BLaER1 (cell line): ENCODE data around the gene PGLYRP2.

Source experiments
- H3K27ac ChIP-seq: shearing (Covaris generic); formaldehyde crosslinking; 2 replicates; pipeline ENCODE4 v1.8.1; 2022
- H3K27me3 ChIP-seq: shearing (Covaris generic); formaldehyde crosslinking; 2 replicates; pipeline ENCODE4 v1.8.1; 2022
- H3K36me3 ChIP-seq: shearing (Covaris generic); formaldehyde crosslinking; 2 replicates; pipeline ENCODE4 v1.8.1; 2022
- H3K4me1 ChIP-seq: shearing (Covaris generic); formaldehyde crosslinking; 2 replicates; pipeline ENCODE4 v1.8.1; 2022
- H3K4me2 ChIP-seq: shearing (Covaris generic); formaldehyde crosslinking; 2 replicates; pipeline ENCODE4 v1.8.1; 2022
- H3K4me3 ChIP-seq: shearing (Covaris generic); formaldehyde crosslinking; 2 replicates; pipeline ENCODE4 v1.8.1; 2022
- H3K9ac ChIP-seq: shearing (Covaris generic); formaldehyde crosslinking; 2 replicates; pipeline ENCODE4 v1.8.1; 2022
- H3K9me3 ChIP-seq: shearing (Covaris generic); formaldehyde crosslinking; 2 replicates; pipeline ENCODE4 v1.8.1; 2022
- H4K20me1 ChIP-seq: shearing (Covaris generic); formaldehyde crosslinking; 2 replicates; pipeline ENCODE4 v1.8.1; 2022
- Cebpa-rat ChIP-seq: shearing (Covaris generic); IDR thresholded peaks from 2 replicates; pipeline ENCODE4 v1.8.1; 2022

Gene PGLYRP2

GRCh38 chr19:15448778-15449619, 30.3 kb downstream of the PGLYRP2 start:
- H3K27ac ChIP-seq: peak overlapping the region; percentile 66

GRCh38 chr19:15448044-15448777, 31.1 kb downstream of the PGLYRP2 start:
- Histone ChIP-seq H3K9ac (no peak overlapping the region; the same call in 1 of the 2 replicates), H3K4me2 (peak overlapping the region; percentile 98), H3K4me1 (peaks cover 66% of the 10 kb centered on the region), H3K4me3 (peak overlapping the region; percentile 71), H3K9me3 (no peaks in the 10 kb centered on the region), H3K27me3 (no peaks in the 10 kb centered on the region), H4K20me1 (no peaks in the 10 kb centered on the region), H3K36me3 (peaks cover 7% of the 10 kb centered on the region; the same call in 1 of the 2 replicates), H3K27ac (peak overlapping the region; percentile 66; the same call in 1 of the 2 replicates)
- TF ChIP-seq Cebpa-rat: no peak

More at GRCh38 chr19:15448778-15449619, 30.3 kb downstream of the PGLYRP2 start:
- TF ChIP-seq Cebpa-rat: no peak
- Histone ChIP-seq H3K9me3 (no peaks in the 10 kb centered on the region), H3K4me1 (peaks cover 68% of the 10 kb centered on the region), H3K27me3 (no peaks in the 10 kb centered on the region), H3K4me3 (peak overlapping the region; percentile 71), H3K4me2 (peak overlapping the region; percentile 98), H3K9ac (peak overlapping the region; percentile 67), H4K20me1 (no peaks in the 10 kb centered on the region), H3K36me3 (peaks cover 14% of the 10 kb centered on the region; the same call in 1 of the 2 replicates)

DNA sequence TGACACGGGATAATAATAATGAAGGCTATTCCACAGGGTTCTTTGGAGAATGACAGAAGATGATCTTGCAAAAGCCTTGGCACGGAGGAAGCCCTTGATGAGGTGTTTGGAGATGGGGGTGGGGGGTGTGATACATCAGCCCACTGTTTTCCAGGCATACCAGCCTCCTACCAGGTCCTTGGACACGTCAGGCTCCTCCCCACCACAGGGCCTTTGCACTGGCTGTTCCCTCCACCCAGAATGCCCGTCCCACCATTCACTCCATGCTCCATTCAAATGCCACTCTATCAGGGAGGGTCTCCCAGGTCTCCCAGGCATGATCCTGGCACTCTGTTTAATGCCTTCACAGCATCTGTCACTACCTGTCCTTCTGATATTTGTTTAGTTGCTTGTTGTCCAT, 32.2 kb downstream of the PGLYRP2 start:
- no peaks in the 10 kb centered on the region for H4K20me1 ChIP-seq
- peaks cover 58% of the 10 kb centered on the region for H3K4me1 ChIP-seq
- H3K9me3 ChIP-seq: no peaks in the 10 kb centered on the region
- H3K27me3 ChIP-seq: no peaks in the 10 kb centered on the region
- no peak overlapping the region for H3K27ac ChIP-seq
- TF ChIP-seq Cebpa-rat: no peak
- H3K4me2 ChIP-seq: peak overlapping the region; percentile 98
- H3K9ac ChIP-seq: no peak overlapping the region
- no peaks in the 10 kb centered on the region for H3K36me3 ChIP-seq
- no peak overlapping the region for H3K4me3 ChIP-seq

DNA sequence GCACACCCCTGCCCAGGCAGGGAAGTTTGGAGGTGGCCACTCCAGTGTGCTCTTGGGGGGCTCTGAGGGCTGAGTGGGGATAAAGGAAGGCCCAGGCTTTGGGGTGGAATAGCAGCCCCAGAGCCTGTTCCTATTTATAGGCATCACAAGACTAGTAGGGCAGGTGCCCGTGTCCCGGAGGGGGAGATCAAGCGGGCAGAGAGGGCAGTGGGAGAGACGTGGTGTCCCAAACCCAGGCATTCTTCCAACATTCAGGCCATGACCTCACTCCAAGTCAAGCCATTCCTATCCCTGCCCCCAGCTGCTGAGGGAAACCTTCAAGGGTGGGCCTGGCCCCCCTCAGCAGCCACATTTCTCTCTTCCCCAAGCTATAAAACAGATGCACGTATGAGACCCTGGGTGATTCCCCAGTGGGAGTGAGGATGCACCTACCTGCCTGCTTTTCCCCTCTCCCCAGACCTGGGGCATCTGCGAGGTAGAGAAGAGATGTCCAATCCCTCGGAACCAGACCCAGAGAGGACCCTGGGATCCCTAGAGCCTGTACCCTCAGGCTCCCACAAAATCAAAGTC, 33.4 kb downstream of the PGLYRP2 start:
- Histone ChIP-seq H3K9ac (peak overlapping the region; percentile 27; the same call in 1 of the 2 replicates), H3K27me3 (no peaks in the 10 kb centered on the region), H3K27ac (peak overlapping the region; percentile 59), H3K4me1 (peaks cover 67% of the 10 kb centered on the region), H3K4me2 (peak overlapping the region; percentile 98), H3K9me3 (no peaks in the 10 kb centered on the region), H4K20me1 (no peaks in the 10 kb centered on the region), H3K4me3 (no peak overlapping the region), H3K36me3 (no peaks in the 10 kb centered on the region)
- no peak for TF ChIP-seq Cebpa-rat

DNA sequence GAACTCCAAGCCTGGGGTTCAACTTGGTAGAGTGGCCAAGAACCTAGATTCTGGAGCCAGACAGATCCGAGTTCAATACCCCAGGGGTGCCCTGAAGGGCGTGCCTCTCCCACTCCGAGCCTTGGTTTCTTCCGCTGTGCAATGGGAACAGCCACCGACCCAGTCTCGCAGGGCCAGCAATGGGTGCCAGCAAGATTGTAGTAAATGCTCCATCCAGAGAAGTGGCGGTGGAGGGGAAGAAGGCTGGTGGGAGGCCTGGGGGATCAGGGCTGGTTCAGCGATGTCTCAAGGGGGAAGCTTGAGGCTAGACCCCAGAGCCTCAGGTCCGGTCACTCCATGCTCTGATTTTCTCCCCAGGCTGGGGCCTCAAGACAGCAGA, 34.1 kb downstream of the PGLYRP2 start:
- no peak overlapping the region for H3K4me3 ChIP-seq
- H3K9ac ChIP-seq: no peak overlapping the region
- peak overlapping the region; percentile 98 for H3K4me2 ChIP-seq
- H3K27ac ChIP-seq: peak overlapping the region; percentile 59
- no peaks in the 10 kb centered on the region for H4K20me1 ChIP-seq
- peaks cover 68% of the 10 kb centered on the region for H3K4me1 ChIP-seq
- H3K36me3 ChIP-seq: no peaks in the 10 kb centered on the region
- H3K27me3 ChIP-seq: no peaks in the 10 kb centered on the region
- TF ChIP-seq Cebpa-rat: no peak
- H3K9me3 ChIP-seq: no peaks in the 10 kb centered on the region

- no peaks in the 10 kb centered on the region for H4K20me1 ChIP-seq
- no peak for TF ChIP-seq Cebpa-rat
- no peak overlapping the region for H3K9ac ChIP-seq
- H3K9me3 ChIP-seq: no peaks in the 10 kb centered on the region
- H3K27ac ChIP-seq: peak overlapping the region; percentile 59
- H3K4me3 ChIP-seq: no peak overlapping the region
- H3K4me1 ChIP-seq: peaks cover 71% of the 10 kb centered on the region
- H3K27me3 ChIP-seq: no peaks in the 10 kb centered on the region
- no peaks in the 10 kb centered on the region for H3K36me3 ChIP-seq
- peak overlapping the region; percentile 98 for H3K4me2 ChIP-seq
Observed at GRCh38 chr19:15444505-15445226, 34.6 kb downstream of the PGLYRP2 start.

- Histone ChIP-seq H4K20me1 (no peaks in the 10 kb centered on the region), H3K27me3 (no peaks in the 10 kb centered on the region), H3K4me1 (peaks cover 74% of the 10 kb centered on the region), H3K36me3 (no peaks in the 10 kb centered on the region), H3K9ac (no peak overlapping the region), H3K4me3 (no peak overlapping the region), H3K27ac (no peak overlapping the region), H3K4me2 (no peak overlapping the region), H3K9me3 (no peaks in the 10 kb centered on the region)
- no peak for TF ChIP-seq Cebpa-rat
Observed at GRCh38 chr19:15443838-15444237, 35.5 kb downstream of the PGLYRP2 start.

GRCh38 chr19:15443325-15443724, 36.0 kb downstream of the PGLYRP2 start:
- Histone ChIP-seq H3K36me3 (0 out of 2 replicates have a peak, but pooled peaks cover 4% of the 10 kb centered on the region), H3K9ac (no peak overlapping the region), H3K4me1 (peaks cover 74% of the 10 kb centered on the region), H3K4me3 (no peak overlapping the region), H3K27ac (no peak overlapping the region), H3K9me3 (no peaks in the 10 kb centered on the region), H3K27me3 (no peaks in the 10 kb centered on the region), H4K20me1 (no peaks in the 10 kb centered on the region), H3K4me2 (no peak overlapping the region)
- TF ChIP-seq Cebpa-rat: no peak
